Endothelial cell of umbilical vein (primary cell): ENCODE data around the gene DDX51. TPM values are rescaled to one million over a fixed set of nuclear protein-coding genes. Genes with fewer than 3 reads are reported as not detected.

Experiments
- BruUV-seq: library from RNA; stranded (reverse); fragments of 400-500 nt; replicated peaks from 2 replicates; lab custom pipeline; 2021; lab: Mats Ljungman, UMichigan
- CTCF ChIA-PET: fragments of 300-600, 350-600 bp; sonication (Branson Sonifier 250); formaldehyde crosslinking; loops from one replicate; lab custom pipeline; 2021; ENCODE audit warnings: antibody characterized with exemption, inconsistent platforms; lab: Charles Lee
- POLR2A ChIA-PET: fragments of 300-600, 350-600 bp; sonication (Branson Sonifier 250); formaldehyde crosslinking; loops from one replicate; lab custom pipeline; 2021; ENCODE audit warnings: antibody characterized with exemption, inconsistent platforms; lab: Charles Lee
- DNase-seq: peaks from one replicate; pipeline ENCODE4 v3.0.0-alpha.2; 2011; ENCODE audit warnings: low read depth, low spot score
- FAIRE-seq: peaks from 2 replicates; lab custom pipeline; 2011; peaks lifted over from hg19 to GRCh38; lab: Jason Lieb, UNC
- H2AFZ ChIP-seq: 2 replicates; pipeline ENCODE4 v1.6.0; 2012; ENCODE audit warnings: low read depth, low read length, control low read depth, inconsistent platforms
- H3K27ac ChIP-seq: 2 replicates; pipeline ENCODE4 v1.5.1; 2011; ENCODE audit warnings: low read depth, mild to moderate bottlenecking, control low read depth, low read length, moderate library complexity; ENCODE audit not compliant: insufficient read depth
- H3K27me3 ChIP-seq, 2 experiments: 2 replicates each; pipeline versions ENCODE4 v1.6.0 to v1.6.1; 2011; ENCODE audit warnings: low read length in 2 of 2, mixed read lengths in 1 of 2; ENCODE audit not compliant: control insufficient read depth in 2 of 2, insufficient read depth in 2 of 2
- H3K36me3 ChIP-seq, 2 experiments: 2 replicates in 1 of 2; 3 replicates in 1 of 2; pipeline ENCODE4 v1.5.1; 2011; ENCODE audit warnings: low read length in 2 of 2, mild to moderate bottlenecking in 1 of 2, moderate library complexity in 1 of 2; ENCODE audit not compliant: control insufficient read depth in 2 of 2, insufficient read depth in 2 of 2; ENCODE audit errors: extremely low read depth in 1 of 2
- H3K4me1 ChIP-seq: 3 replicates; pipeline ENCODE4 v1.5.1; 2011; ENCODE audit warnings: mild to moderate bottlenecking, low read length; ENCODE audit not compliant: control insufficient read depth, insufficient read depth; ENCODE audit errors: extremely low read depth
- H3K4me2 ChIP-seq: 2 replicates; pipeline ENCODE4 v1.6.1; 2011; ENCODE audit warnings: low read length, control low read depth, mixed read lengths; ENCODE audit not compliant: insufficient read depth
- H3K4me3 ChIP-seq, 3 experiments: fragments of 200-600 bp in 1 of 3; sonication (generic), shearing (Covaris generic) in 1 of 3; replicated peaks in 1 of 3; 2 replicates each; pipeline ENCODE4 v1.5.1; 2011 to 2016; ENCODE audit warnings: control low read depth in 3 of 3, low read length in 3 of 3, mild to moderate bottlenecking in 2 of 3, inconsistent platforms in 1 of 3, low read depth in 1 of 3, moderate library complexity in 1 of 3; ENCODE audit not compliant: insufficient read depth in 1 of 3
- H3K79me2 ChIP-seq: 2 replicates; pipeline ENCODE4 v1.6.0; 2012; ENCODE audit warnings: low read length, inconsistent platforms; ENCODE audit not compliant: control insufficient read depth, insufficient read depth
- H3K9ac ChIP-seq: replicated peaks from 2 replicates; pipeline ENCODE3; 2011; ENCODE audit warnings: low read length, control low read depth; ENCODE audit not compliant: insufficient read depth; ENCODE audit errors: extremely low read depth
- H3K9me1 ChIP-seq: replicated peaks from 3 replicates; pipeline ENCODE4 v1.6.0; 2011; ENCODE audit warnings: mild to moderate bottlenecking, low read length; ENCODE audit not compliant: control insufficient read depth, insufficient read depth; ENCODE audit errors: extremely low read depth
- H3K9me3 ChIP-seq: replicated peaks from 2 replicates; pipeline ENCODE4 v1.5.1; 2012; ENCODE audit warnings: low read length, inconsistent platforms; ENCODE audit not compliant: control insufficient read depth, insufficient read depth
- H4K20me1 ChIP-seq: replicated peaks from 2 replicates; pipeline ENCODE3; 2011; ENCODE audit warnings: mild to moderate bottlenecking, low read length; ENCODE audit not compliant: control insufficient read depth, insufficient read depth; ENCODE audit errors: extremely low read depth
- EZH2 ChIP-seq: IDR thresholded peaks from 2 replicates; pipeline ENCODE4 v1.6.1; 2012; ENCODE audit warnings: borderline replicate concordance, low read depth, mild to moderate bottlenecking, moderate library complexity, low read length, inconsistent platforms; ENCODE audit not compliant: severe bottlenecking
- FOS ChIP-seq: IDR thresholded peaks from 2 replicates; pipeline ENCODE4 v1.6.1; 2011; ENCODE audit warnings: mild to moderate bottlenecking, low read length, moderate library complexity, borderline replicate concordance; ENCODE audit not compliant: insufficient read depth
- GATA2 ChIP-seq: IDR thresholded peaks from 2 replicates; pipeline ENCODE4 v1.7.0; 2011; ENCODE audit warnings: low read depth, mild to moderate bottlenecking, moderate library complexity, mixed read lengths, low read length; ENCODE audit not compliant: insufficient read length, insufficient read depth
- JUN ChIP-seq: IDR thresholded peaks from 2 replicates; pipeline ENCODE4 v1.6.1; 2011; ENCODE audit warnings: borderline replicate concordance, low read depth; ENCODE audit not compliant: insufficient read length, insufficient read depth
- MAX ChIP-seq: IDR thresholded peaks from 2 replicates; pipeline ENCODE4 v1.6.1; 2011; ENCODE audit not compliant: insufficient read depth, insufficient read length
- POLR2A ChIP-seq: IDR thresholded peaks from 2 replicates; pipeline ENCODE4 v1.6.1; 2012; ENCODE audit warnings: low read depth, mild to moderate bottlenecking, control low read depth, low read length
- dilution Hi-C: fragments of 300-500 bp; cut with MboI; formaldehyde crosslinking; loops from one replicate; pipeline ENCODE4 v1.15.0; 2019; ENCODE audit warnings: low sequenced_read_pairs; ENCODE audit not compliant: extremely low pct_ligation_motif_present
- intact Hi-C: fragments of 100-400 bp; cut with micrococcal nuclease; formaldehyde crosslinking; loops from one replicate; pipeline ENCODE4 v1.10.0; 2022
- polyA plus RNA-seq, 4 experiments: library from polyadenylated mRNA; depleted of rRNA in 3 of 4; stranded (reverse) in 3 of 4; unstranded in 1 of 4; fragments of >200 nt; gene quantifications; 2 replicates each; pipeline versions ENCODE4 v1.2.1 to v1.2.3, GENCODE V29; 2011 to 2012; ENCODE audit warnings: missing spikeins in 1 of 4
- total RNA-seq: library from RNA; stranded (reverse); gene quantifications from 2 replicates; pipeline ENCODE4 v1.2.3, GENCODE V29; 2021

The DDX51 gene
- total and polyA plus RNA-seq, 2 donors (not counting 3 experiments of a cell fraction or from before 2014, with no cell fraction given) = 11.4 to 23.5 TPM

- H3K9me3 ChIP-seq = no peaks in the 10 kb centered on the region
- dilution Hi-C loops (no loop called here), intact Hi-C loops (no loop called here)
- no peak for DNase-seq
- no peak overlapping the region for H3K4me2 ChIP-seq
- H3K36me3 ChIP-seq = peaks cover 0 to 4% of the 10 kb centered on the region in 2 experiments
- H3K9me1 ChIP-seq = no peaks in the 10 kb centered on the region
- BruUV-seq = no TSS peak
- FAIRE-seq = no peak
- H4K20me1 ChIP-seq = no peaks in the 10 kb centered on the region
- H3K79me2 ChIP-seq = no peaks in the 10 kb centered on the region
- H3K4me1 ChIP-seq = no peaks in the 10 kb centered on the region
- no peak overlapping the region for H3K27ac ChIP-seq
- no peak for TF ChIP-seq GATA2
- no peak for TF ChIP-seq POLR2A
- no peak for TF ChIP-seq MAX
- no peak for TF ChIP-seq FOS
- TF ChIP-seq JUN = no peak
- no peak for TF ChIP-seq EZH2
- ChIA-PET CTCF (no interaction called here), POLR2A (no interaction called here)
- no peak overlapping the region for H3K9ac ChIP-seq
- no peak overlapping the region for H2AFZ ChIP-seq
- H3K27me3 ChIP-seq = no peaks in the 10 kb centered on the region
- no peak overlapping the region for H3K4me3 ChIP-seq
These were observed 12.6 kb upstream of the DDX51 start for GRCh38 chr12:132156573-132157325.
